NCI-H1930 (cell line): ENCODE data around the gene PTPRQ.
"Not testable (repeated sequence)": the region's sequence is repeated elsewhere in the genome, so short reads cannot be mapped to it uniquely, and the experiment has no call there.

ENCODE experiments used
- DNase-seq, 2 experiments: peaks; one replicate each; lab custom pipeline; 2025; lab: John Stamatoyannopoulos, UW

The PTPRQ gene, protein sequence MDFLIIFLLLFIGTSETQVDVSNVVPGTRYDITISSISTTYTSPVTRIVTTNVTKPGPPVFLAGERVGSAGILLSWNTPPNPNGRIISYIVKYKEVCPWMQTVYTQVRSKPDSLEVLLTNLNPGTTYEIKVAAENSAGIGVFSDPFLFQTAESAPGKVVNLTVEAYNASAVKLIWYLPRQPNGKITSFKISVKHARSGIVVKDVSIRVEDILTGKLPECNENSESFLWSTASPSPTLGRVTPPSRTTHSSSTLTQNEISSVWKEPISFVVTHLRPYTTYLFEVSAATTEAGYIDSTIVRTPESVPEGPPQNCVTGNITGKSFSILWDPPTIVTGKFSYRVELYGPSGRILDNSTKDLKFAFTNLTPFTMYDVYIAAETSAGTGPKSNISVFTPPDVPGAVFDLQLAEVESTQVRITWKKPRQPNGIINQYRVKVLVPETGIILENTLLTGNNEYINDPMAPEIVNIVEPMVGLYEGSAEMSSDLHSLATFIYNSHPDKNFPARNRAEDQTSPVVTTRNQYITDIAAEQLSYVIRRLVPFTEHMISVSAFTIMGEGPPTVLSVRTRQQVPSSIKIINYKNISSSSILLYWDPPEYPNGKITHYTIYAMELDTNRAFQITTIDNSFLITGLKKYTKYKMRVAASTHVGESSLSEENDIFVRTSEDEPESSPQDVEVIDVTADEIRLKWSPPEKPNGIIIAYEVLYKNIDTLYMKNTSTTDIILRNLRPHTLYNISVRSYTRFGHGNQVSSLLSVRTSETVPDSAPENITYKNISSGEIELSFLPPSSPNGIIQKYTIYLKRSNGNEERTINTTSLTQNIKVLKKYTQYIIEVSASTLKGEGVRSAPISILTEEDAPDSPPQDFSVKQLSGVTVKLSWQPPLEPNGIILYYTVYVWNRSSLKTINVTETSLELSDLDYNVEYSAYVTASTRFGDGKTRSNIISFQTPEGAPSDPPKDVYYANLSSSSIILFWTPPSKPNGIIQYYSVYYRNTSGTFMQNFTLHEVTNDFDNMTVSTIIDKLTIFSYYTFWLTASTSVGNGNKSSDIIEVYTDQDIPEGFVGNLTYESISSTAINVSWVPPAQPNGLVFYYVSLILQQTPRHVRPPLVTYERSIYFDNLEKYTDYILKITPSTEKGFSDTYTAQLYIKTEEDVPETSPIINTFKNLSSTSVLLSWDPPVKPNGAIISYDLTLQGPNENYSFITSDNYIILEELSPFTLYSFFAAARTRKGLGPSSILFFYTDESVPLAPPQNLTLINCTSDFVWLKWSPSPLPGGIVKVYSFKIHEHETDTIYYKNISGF (N-terminal part only)

DNA sequence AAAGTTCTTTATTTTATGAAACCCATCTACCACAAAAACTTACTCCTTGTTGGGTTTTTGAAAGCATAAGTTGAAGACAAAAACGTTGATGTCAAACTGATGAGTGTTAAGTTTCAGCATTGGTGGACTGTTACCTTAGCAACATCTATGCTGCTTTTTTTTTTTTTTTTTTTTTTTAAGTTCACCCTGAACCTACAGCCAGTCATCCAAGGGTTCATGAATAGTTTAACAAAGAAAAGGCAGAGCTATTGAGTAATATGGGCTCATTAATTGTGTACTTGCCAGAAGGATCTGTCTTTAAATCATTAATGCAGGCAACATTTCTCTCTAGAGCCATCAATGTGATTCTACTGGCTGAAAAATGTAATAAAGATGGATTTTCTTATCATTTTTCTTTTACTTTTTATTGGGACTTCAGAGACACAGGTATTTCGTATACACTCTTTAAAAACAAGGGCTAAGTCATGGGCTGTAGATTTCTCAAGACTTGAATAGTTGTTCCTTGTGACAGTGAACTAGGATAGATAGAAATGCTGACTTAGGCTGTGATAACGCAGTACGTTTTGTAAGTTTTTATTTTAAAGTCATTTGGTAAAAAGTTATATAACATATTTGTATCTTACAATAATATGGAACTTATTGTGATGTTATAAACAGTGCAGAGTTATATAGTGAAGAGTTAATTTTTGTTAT is at the start of gene PTPRQ:
Gene PTPRQ, plus strand, starts transcription at position 262 of the 693 bp plus-strand sequence. Its CDS starts 111 bp downstream, at position 373.
- no peak for DNase-seq

DNA sequence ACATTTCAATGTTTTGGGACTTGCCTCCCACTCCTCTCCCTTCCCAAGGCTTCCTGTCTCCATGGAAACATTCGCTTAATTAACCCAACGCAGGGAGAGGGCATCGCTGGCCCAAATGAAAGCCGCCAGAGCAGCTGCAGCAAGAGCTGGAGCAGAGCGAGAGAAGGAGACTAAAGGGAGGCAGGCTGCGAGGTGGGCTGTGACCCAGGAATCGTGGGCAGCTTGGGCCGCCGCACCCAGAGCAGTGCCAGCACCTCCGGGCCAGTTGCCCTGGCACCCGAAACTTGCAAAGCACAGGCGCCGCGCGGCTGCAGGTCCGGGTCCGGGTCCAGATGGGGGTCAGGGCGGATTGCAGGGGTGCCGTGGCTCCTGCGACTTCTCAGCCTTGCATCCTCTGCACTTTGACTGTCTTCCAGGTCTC is 43.5 kb upstream of the PTPRQ start:
- no peak for DNase-seq

DNA sequence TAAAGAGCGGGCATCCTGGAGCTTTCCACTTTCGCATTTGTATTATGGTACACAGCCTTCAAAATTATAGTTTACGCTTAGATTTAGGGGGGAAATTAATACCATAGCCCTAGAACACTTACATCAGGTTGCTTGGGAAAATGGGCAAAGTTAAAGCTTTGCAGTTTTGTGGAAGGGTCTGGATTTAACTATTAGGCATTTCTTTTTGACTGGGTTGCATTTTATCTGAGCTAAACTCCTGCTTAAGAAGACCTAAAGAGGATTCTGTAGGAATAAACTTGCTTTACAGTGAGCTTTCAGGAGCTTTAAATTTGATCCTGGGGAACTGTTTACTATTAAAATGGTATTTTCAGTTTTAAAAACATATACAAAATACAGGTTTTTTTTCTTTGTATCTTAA is 42.8 kb upstream of the PTPRQ start:
- DNase-seq, result no peak

DNA sequence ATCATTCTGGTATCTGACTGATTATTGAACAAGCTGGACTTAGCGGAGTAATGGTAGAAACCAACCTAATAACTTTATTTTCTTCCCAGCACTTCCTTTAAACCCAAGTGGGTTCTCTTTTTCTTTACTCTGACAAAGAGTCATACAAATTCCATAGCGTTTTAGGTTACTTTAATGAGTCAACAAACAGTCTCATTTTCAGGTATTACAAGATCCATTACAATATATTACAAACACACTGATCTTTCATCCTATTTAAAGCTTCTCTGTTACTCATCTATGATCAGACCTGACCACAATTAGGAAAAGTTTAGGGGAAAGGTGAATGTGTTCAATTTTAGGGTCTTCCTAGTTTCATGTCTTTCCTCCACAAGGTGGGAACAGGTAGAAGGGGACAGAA is 39.4 kb upstream of the PTPRQ start:
- DNase-seq, result no peak

DNA sequence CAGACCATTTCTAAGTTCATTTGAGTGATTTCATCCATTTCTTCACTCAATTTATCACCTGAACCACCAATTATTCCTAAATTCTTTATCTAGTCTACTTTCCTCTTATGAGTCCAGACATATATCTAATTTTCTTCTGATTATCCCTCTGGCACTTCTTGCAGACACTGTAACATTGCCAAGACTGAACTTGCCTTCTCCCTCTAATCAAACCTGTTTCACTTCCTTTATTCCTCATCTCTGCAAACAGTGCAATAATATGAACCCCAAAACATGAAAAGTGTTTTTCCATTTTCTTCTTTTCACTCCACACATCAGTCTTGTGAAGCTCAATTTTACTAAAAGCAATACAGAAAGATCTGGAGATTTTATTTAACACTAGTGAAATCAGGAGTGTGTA is 37.8 kb upstream of the PTPRQ start:
- DNase-seq, result no peak

DNA sequence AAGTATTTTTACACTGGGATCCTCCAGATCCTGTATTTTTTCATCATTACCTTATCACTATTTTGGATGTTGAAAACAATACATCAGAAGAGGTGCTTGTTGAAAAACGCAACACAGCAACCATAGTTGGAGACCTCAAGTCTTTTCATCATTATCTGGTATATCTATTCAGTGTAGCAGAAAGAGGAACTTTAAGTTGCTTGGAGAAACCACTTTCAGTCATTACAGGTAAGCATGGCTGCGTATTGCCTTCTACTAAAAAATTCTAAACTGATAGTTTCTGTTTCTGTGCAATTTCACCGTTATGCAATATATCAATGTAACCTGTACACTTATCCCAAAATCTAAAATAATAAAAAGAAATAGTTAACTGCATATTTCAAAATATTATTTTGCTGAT is 32.2 kb upstream of the PTPRQ start:
- no peak for DNase-seq

DNA sequence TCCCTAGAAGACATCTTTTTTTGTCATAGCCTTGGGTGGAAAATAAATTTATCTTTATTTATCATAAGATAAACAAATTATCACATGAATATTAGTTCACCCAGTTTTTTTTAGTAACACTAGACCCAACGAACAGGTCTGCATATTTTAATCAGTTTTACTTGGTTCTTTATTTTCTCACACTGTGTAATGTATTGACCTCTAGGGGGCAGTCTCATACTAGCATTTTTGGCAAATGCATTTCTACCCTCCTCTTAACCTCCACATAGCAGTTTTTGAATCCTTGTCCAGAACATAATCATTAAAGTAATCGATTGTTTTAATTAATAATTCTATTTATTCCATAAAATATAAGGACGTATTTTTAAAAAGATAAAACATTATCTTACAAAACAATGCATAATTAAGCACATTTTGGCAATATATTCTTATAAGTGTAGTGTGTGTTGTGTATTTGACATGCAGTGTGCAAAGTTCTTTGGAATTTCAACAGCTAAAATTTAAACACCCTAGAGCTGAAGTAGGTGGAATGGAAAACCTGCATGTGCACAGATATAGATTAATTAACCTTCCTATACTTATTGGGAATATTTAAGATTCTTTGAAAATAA is 31.6 kb upstream of the PTPRQ start:
- DNase-seq, result peak in 1 of 2 experiments; percentile 10

DNA sequence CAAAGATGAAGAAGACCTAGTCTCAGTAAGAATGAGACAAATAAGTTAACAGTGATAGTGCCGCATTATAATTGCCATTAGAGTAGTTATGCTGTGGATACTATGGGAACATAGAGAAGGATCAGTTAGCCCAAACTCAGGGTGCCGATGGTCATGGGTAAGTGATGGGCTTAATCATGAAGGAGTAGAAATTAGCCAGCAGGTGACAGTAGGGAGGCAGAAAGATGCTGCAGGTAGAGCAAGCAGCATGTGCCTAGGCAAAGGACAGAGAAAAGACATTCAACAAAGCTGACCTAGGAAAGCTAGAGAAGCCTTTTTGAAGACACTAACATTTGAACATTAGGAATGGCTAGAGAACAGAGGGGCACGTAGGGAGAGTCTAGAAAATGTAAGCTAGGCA is 30.6 kb upstream of the PTPRQ start:
- no peak for DNase-seq

DNA sequence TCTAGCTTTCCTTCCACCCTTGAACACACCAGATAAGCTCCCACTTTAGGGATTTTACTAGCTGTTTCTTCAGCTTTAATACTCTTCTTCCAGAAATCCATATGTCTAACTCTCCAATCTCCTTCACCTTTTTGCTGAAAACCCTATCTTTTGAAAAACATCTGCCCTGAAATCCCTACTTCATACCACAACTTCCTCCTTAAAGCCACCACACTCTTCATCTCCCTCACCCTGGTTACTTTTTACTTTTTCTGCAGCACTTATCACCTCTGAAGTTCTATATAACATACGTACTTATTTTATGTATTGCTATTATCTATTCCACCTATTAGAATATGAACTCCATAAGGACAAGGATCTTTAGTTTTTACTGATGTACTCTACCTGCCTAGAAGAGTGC is 28.6 kb upstream of the PTPRQ start:
- DNase-seq, result no peak

DNA sequence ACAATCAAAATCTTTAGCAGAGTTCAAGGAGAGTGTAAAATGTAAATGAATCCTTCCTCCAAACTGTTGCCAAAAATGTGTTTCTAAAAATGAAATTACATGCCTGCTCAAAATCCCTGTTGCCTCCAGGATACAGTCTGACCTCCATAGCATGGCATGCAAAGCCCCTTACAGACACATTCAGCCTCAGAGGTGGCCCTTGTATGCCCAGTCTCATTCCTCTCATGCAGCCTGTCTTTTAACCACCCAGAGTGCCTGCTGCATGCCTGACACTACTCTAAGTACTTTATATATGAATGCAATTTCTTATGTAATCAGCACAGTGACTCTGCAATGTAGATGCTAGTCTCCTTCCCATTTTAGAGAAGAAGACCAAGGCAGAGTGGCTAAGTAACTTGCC is 24.4 kb upstream of the PTPRQ start:
- no peak for DNase-seq

DNA sequence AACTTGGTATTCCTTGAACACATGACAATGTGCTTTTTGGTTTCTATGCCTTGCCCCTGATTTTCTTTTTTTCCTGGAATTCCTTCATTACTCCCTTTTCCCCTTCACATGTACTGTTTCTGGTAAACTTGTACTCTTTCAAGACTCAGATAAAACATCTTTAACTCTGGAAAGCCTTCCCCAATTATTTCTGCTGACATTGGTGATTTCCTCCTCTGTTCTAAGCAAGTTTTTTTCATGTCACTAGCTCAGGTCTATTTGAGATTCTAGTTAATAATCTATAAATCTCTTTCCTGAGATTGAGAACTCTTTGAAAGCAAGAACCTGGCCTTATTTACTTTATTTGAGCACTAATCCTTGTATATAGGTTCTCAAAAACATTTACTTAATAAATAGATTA is 24.0 kb upstream of the PTPRQ start:
- no peak for DNase-seq

DNA sequence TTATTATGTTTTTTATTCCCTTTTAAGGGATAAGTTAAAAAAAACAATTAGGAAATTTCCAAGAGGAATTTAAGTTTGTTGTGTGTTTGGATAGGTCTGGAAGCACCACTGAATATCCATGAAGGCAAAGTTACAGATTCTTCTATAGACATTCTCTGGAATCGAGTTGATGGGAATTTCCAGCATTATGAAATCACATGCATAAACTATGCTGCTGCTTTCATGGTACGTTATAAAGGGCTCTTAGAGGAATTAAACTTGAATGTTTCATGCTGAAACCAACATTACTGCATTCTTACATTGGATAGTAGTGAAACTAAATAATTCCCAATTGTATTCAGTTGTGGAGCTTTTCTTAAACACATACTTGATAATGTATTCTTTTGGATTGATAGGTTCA is 21.5 kb upstream of the PTPRQ start:
- no peak for DNase-seq

DNA sequence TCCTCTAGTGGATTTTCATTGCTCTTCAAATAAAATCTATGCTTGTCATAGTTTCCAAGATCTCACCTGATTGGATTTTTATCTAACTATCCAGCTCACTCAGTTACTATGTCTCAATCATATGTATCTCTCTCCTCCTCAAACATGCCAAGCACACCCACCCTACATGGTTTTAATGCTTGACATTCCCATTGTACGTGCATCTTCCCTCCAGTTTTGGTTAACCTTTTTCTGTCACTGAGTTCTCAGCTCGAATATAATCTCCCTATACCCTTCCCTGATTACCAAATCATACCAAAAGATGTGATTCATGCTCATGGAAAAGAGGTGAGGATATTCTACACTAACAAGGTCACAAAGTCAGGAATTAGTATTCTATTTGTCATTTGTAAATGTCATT is 12.0 kb upstream of the PTPRQ start:
- no peak for DNase-seq

DNA sequence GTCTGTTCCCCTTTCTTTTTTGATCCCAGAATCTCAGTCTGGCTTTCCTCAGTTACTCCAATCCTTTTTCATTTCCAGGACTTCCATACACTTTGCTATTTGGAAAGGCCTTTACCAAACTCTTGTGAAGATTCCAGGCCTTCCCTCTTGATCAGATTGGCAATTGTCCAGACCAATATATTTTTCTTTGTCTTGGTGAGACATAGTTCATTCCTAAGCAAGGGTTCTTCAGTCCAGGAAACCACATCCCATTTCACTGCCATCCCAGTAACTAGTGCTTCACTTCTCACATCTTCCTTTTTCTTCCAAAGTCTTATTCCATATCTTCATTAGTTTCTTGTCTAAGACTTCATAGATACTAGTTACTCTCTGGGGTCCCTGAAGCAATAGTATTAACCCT is 2.1 kb upstream of the PTPRQ start:
- DNase-seq, result no peak

DNA sequence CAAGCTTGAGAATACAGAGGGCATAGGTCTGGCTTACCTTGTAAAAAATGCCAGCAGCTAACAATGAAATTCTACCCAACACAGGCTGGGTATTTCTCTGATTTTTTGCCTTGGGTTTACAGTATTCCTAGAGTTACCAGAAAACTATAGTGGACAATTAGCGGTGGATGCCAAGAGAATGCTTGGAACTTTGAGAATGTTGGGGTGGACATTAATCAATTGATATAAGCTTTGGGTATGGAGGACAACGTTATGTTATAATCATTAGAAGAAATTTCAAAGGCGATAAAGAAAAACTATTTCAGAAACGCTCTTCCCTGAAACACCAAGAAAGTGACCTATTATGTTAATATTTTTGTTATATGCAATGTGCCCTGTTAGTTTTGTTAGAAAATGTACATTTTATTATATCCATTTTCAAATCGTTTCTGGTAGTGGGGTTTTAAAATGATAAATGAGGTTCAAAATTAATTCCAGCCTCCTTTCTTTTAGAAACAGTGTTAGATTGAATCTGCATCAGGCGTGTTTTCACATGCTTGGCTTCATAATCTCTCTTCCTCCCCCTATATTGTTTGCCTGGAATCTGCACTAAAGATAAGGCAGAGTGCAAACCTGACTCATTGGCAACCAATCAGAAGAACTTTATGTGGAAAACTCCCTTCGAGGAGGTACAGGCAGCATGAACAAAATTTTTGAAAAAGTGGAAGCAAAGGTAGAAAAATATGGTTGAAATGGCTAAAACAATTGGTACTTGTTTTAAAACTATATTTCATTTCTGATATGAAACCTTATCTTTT is 1.4 kb upstream of the PTPRQ start:
- DNase-seq, result no peak

DNA sequence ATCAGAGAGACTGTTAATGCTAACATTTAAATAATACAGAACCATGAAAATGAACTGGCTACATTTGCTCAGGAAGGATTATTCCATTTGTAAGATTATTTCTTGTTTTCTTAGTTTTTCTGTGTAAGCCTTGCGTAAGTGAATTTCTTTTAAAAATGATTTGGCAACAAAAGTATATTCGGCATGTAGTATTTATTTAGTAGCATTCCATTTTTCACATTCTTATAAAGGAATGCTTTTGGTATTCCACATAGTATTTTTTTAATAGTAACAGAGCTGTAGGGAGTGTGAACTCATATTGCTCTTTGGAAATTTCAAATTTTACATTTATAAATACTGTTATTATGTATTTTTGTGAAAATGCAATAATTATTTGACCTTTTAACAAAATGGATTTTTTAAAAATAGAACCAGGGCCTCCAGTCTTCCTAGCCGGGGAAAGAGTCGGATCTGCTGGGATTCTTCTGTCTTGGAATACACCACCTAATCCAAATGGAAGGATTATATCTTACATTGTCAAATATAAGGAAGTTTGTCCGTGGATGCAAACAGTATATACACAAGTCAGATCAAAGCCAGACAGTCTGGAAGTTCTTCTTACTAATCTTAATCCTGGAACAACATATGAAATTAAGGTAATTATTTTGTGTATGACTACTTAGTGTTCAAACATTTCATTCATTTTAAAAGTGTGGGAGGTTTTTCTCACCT is 1.2 kb downstream of the PTPRQ start:
- no peak for DNase-seq

DNA sequence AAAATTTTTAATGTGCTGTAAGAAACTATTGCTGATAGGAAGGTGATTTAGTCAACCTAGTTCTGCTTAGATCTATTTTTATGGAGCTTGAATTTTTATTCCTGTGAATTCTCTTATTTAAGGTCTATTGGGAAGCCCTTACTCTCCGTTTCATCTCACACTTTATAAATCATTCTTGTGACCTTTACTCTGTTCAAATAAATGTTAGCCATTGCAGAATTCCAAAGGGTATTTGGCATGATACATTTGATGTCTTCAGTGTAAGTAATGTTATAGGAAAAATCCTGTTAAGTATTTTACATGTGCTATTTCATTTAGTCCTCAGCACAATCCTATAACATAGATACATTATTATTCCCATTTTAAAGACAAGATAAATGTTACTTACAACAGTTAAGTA is 12.5 kb downstream of the PTPRQ start:
- no peak for DNase-seq

DNA sequence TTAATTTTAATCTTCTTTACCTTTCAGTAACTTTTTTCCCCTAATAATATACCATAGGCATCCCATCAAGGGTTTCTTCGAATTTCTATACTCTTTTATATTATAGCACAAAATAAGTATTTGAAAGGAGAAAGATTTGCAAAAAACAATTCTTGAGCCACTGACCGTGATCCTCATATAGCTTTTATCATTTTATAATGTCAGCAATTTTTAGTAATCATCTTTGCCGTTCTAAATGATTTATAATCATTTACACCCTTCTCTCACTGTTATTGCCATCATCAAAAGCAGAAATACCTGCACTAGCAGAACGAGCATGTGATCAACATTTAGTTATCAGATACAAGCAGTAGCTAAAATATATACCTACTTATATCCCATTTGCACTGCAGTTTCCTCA is 16.9 kb downstream of the PTPRQ start:
- no peak for DNase-seq

DNA sequence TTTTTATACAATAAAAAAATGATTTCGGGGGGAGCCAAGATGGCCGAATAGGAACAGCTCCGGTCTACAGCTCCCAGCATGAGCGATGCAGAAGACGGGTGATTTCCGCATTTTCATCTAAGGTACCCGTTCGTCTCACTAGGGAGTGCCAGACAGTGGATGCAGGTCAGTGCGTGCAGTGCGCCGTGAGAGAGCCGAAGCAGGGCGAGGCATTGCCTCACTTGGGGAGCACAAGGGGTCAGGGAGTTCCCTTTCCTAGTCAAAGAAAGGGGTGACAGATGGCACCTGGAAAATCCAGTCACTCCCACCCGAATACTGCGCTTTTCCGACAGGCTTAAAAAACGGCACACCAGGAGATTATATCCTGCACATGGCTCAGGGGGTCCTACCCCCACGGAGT is 17.8 kb downstream of the PTPRQ start:
- not testable (repeated sequence) for DNase-seq

DNA sequence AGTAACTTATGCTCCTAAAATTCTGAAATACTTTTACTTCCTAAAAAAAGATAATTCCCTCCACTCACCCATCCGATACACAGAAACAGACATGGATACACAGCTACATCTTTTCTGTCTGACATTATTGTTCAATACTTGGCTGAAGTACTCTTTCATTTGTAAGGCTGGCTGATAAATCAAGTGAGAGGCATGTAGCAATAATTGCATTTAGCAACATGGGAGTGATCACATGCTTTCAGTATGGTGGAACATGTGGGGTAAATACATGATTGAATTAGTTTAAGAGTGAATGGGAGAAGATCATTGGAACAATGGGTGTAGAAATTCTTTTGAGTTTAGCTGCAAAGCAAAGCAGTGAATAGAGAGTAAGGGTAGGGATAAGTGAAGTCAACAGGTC is 25.6 kb downstream of the PTPRQ start:
- no peak for DNase-seq
